SKM-1 treated with dmso at 0.1 percent for 144 hours (cell line): ENCODE results near the gene GNB5.

Experiments used
- DNase-seq: peaks from one replicate; lab custom pipeline; 2025; ENCODE audit not compliant: unreplicated experiment; lab: John Stamatoyannopoulos, UW

The GNB5 gene

GRCh38 chr15:52207191-52207590 lies 16.0 kb upstream of the GNB5 start:
- DNase-seq = no peak

GRCh38 chr15:52206446-52206845 lies 15.3 kb upstream of the GNB5 start:
- no peak for DNase-seq

- DNase-seq = no peak
These were observed 13.5 kb upstream of the GNB5 start for GRCh38 chr15:52204657-52205056.

GRCh38 chr15:52200831-52201365 lies 9.7 kb upstream of the GNB5 start:
- DNase-seq = no peak

GRCh38 chr15:52199271-52199670 lies 8.1 kb upstream of the GNB5 start:
- DNase-seq = no peak

- no peak for DNase-seq
These were observed 5.7 kb upstream of the GNB5 start for GRCh38 chr15:52196891-52197290.

- DNase-seq = no peak
These were observed 2.6 kb upstream of the GNB5 start for GRCh38 chr15:52193791-52194190.

GRCh38 chr15:52193321-52193720 lies 2.1 kb upstream of the GNB5 start:
- no peak for DNase-seq

- no peak for DNase-seq
These were observed 4.3 kb downstream of the GNB5 start for GRCh38 chr15:52186651-52187486.

GRCh38 chr15:52185151-52185561 lies 6.0 kb downstream of the GNB5 start:
- no peak for DNase-seq

- no peak for DNase-seq
These were observed 6.5 kb downstream of the GNB5 start for GRCh38 chr15:52184721-52185120.

- DNase-seq = no peak
These were observed 7.5 kb downstream of the GNB5 start for GRCh38 chr15:52183562-52184173.

- DNase-seq = no peak
These were observed 9.0 kb downstream of the GNB5 start for GRCh38 chr15:52181938-52182780.

GRCh38 chr15:52180851-52181450 lies 10.2 kb downstream of the GNB5 start:
- no peak for DNase-seq

- DNase-seq = no peak
These were observed 10.9 kb downstream of the GNB5 start for GRCh38 chr15:52180196-52180835.

GRCh38 chr15:52179278-52180195 lies 11.7 kb downstream of the GNB5 start:
- DNase-seq = peak; percentile 72

GRCh38 chr15:52178765-52179164 lies 12.4 kb downstream of the GNB5 start:
- DNase-seq = no peak

- DNase-seq = no peak
These were observed 18.3 kb downstream of the GNB5 start for GRCh38 chr15:52172869-52173268.

- DNase-seq = no peak
These were observed 19.4 kb downstream of the GNB5 start for GRCh38 chr15:52171807-52172206.
